ENCODE data around the gene LILRA5. TPM values are rescaled to one million over a fixed set of nuclear protein-coding genes. Genes with fewer than 3 reads are reported as not detected.

LILRA5 gene
- total RNA-seq (ENCODE audit: low replicate concordance) = not detected in 2 replicates

GRCh38 chr19:54312436-54313377 is at the start of gene LILRA5:
TSS of gene LILRA5 (minus strand) at chr19:54313166. CDS start at chr19:54313019, 147 bp downstream.

DNA sequence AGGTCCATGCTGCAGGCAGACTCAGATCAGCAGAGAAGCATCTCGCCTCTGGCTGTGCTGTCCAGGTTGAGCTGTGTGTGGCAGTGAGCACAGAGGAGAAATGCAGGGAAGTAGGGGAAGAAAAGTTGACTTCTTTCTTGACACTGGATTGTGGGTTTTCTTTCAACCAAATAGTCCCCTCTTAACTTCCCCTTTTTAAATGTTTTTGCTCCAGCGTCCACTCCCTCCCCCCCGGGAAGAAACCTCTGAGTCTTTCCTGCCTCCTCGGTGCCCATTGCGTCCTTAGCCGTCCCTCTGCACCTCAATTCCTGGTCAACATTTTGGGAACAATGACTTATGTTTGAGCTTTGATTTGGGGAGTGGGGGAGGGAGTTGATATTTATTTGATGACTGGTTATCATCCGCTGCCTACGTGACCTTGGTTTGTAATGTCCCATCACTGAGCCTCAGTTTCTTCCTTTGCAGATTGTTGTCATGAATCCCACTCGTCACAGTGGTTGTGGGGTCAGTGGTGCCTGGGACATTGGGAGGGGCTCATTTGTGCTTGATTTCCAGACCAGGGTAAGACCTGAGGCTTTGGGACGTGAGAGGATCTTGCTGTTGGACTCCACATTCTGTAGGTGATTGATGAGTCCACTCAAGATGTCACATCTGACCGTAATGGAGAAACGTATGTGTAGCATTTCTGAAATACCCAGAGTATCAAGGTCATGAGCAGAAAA is 31.8 kb downstream of the LILRA5 start, which contains the start of gene LILRB2:
Gene LILRB2, minus strand, starts transcription at position 104 of the 722 bp plus-strand sequence. CDS start 614 bp downstream, outside the sequence.

DNA sequence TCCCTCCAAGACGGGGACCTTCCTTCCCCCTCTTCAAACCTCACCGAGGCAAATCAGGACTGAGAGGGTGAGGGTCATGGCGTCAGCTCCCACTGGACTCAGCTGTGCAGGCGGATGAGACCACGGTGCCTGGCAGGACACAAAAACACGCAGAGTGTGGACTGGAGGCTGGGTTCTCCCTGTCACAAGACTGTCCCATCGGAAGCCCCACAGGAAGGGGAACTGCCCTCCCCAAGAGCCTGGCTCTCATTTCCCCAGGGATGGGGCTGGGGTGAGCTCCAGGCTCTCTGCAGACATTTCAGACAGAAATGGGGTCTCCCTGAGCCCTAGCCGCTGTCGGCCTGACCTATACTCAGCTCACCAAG is 55.9 kb downstream of the LILRA5 start, which contains the start of gene LILRB5:
Gene LILRB5, minus strand, starts transcription at position 158 of the 365 bp plus-strand sequence. Its CDS starts 80 bp downstream, at position 78.

Other genes starting within 250 kb of the LILRA5 start
- not detected in 2 replicates for gene VSTM1, start 249.3 kb downstream of the LILRA5 start, total RNA-seq (ENCODE audit: low replicate concordance)
- not detected in 2 replicates for gene TARM1, start 231.8 kb downstream of the LILRA5 start, total RNA-seq (ENCODE audit: low replicate concordance)
- 0.12 and 1.2 TPM in 2 replicates for gene OSCAR, start 212.4 kb downstream of the LILRA5 start, total RNA-seq (ENCODE audit: low replicate concordance)
- gene NDUFA3, start 210.3 kb downstream of the LILRA5 start, total RNA-seq (ENCODE audit: low replicate concordance) = 19.7 and 24.4 TPM in 2 replicates
- 14.4 and 28.5 TPM in 2 replicates for gene TFPT, start 197.5 kb downstream of the LILRA5 start, total RNA-seq (ENCODE audit: low replicate concordance)
- gene PRPF31, start 197.4 kb downstream of the LILRA5 start, total RNA-seq (ENCODE audit: low replicate concordance) = 62.4 and 62.5 TPM in 2 replicates
- 9.1 and 10.5 TPM in 2 replicates for gene CNOT3, start 175.4 kb downstream of the LILRA5 start, total RNA-seq (ENCODE audit: low replicate concordance)
- gene LENG1, start 153.4 kb downstream of the LILRA5 start, total RNA-seq (ENCODE audit: low replicate concordance) = 2.3 and 6.5 TPM in 2 replicates
- 0.15 TPM in 1 of 2 replicates, not detected in the other for gene TMC4, start 140.0 kb downstream of the LILRA5 start, total RNA-seq (ENCODE audit: low replicate concordance)
- 7.8 and 27.6 TPM in 2 replicates for gene MBOAT7, start 123.6 kb downstream of the LILRA5 start, total RNA-seq (ENCODE audit: low replicate concordance)
- 14.4 and 56.0 TPM in 2 replicates for gene TSEN34, start 121.9 kb downstream of the LILRA5 start, total RNA-seq (ENCODE audit: low replicate concordance)
- 975 and 2,995 TPM in 2 replicates for gene RPS9, start 112.3 kb downstream of the LILRA5 start, total RNA-seq (ENCODE audit: low replicate concordance)
- gene LILRB3, start 90.2 kb downstream of the LILRA5 start, total RNA-seq (ENCODE audit: low replicate concordance) = not detected in 2 replicates
- gene LILRA6, start 70.4 kb downstream of the LILRA5 start, total RNA-seq (ENCODE audit: low replicate concordance) = not detected in 2 replicates
- not detected in 2 replicates for gene LILRB5, start 55.9 kb downstream of the LILRA5 start, total RNA-seq (ENCODE audit: low replicate concordance)
- gene LILRB2, start 32.1 kb downstream of the LILRA5 start, total RNA-seq (ENCODE audit: low replicate concordance) = not detected in 2 replicates
- gene LILRA4, start 26.0 kb upstream of the LILRA5 start, total RNA-seq (ENCODE audit: low replicate concordance) = not detected in 2 replicates
- gene LAIR1, start 51.8 kb upstream of the LILRA5 start, total RNA-seq (ENCODE audit: low replicate concordance) = not detected in 2 replicates
- not detected in 2 replicates for gene TTYH1, start 102.3 kb upstream of the LILRA5 start, total RNA-seq (ENCODE audit: low replicate concordance)
- gene LENG8, start 136.0 kb upstream of the LILRA5 start, total RNA-seq (ENCODE audit: low replicate concordance) = 36.5 and 53.7 TPM in 2 replicates
- 5.4 and 14.1 TPM in 2 replicates for gene LENG9, start 150.6 kb upstream of the LILRA5 start, total RNA-seq (ENCODE audit: low replicate concordance)
- 2.9 and 41.0 TPM in 2 replicates for gene CDC42EP5, start 160.1 kb upstream of the LILRA5 start, total RNA-seq (ENCODE audit: low replicate concordance)
- gene LAIR2, start 189.7 kb upstream of the LILRA5 start, total RNA-seq (ENCODE audit: low replicate concordance) = not detected in 2 replicates

All from smooth muscle cell of the coronary artery (primary cell).